ENCODE data around the gene TMEM51.

TMEM51 gene

DNA sequence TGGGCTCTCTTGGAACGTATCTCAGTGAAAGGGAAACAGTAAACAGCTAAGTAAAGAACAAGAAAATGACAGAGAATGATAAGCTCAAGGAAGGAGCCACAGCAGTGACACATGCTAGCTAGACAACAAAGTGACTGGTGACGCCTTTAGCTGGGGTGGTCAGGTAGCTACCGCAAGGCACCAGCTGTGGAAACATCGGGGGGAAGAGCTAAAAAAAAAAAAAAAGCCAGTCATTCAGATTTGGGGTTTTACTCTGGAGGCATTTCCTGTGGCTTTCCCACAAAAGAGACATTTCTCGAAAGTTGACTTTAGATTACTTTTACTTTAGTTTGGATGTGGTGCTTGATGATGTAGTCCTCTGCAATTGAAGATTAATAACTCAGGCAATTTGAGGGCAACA is 95.5 kb downstream of the TMEM51 start:
- Histone ChIP-seq H3K4me3 (ENCODE audit: low read length) (no peak overlapping the region), H3K4me1 (ENCODE audit: control insufficient read depth, low read depth, low read length) (peaks cover 7% of the 10 kb centered on the region), H3K9ac (ENCODE audit: low read length) (no peak overlapping the region), H3K36me3 (ENCODE audit: control insufficient read depth, low read depth, low read length) (no peaks in the 10 kb centered on the region), H3K9me3 (ENCODE audit: control insufficient read depth, low read depth, low read length) (no peaks in the 10 kb centered on the region), H3K27ac (ENCODE audit: low read length) (no peak overlapping the region), H3K27me3 (ENCODE audit: control insufficient read depth, insufficient read depth, low read length) (peaks cover 3% of the 10 kb centered on the region)

DNA sequence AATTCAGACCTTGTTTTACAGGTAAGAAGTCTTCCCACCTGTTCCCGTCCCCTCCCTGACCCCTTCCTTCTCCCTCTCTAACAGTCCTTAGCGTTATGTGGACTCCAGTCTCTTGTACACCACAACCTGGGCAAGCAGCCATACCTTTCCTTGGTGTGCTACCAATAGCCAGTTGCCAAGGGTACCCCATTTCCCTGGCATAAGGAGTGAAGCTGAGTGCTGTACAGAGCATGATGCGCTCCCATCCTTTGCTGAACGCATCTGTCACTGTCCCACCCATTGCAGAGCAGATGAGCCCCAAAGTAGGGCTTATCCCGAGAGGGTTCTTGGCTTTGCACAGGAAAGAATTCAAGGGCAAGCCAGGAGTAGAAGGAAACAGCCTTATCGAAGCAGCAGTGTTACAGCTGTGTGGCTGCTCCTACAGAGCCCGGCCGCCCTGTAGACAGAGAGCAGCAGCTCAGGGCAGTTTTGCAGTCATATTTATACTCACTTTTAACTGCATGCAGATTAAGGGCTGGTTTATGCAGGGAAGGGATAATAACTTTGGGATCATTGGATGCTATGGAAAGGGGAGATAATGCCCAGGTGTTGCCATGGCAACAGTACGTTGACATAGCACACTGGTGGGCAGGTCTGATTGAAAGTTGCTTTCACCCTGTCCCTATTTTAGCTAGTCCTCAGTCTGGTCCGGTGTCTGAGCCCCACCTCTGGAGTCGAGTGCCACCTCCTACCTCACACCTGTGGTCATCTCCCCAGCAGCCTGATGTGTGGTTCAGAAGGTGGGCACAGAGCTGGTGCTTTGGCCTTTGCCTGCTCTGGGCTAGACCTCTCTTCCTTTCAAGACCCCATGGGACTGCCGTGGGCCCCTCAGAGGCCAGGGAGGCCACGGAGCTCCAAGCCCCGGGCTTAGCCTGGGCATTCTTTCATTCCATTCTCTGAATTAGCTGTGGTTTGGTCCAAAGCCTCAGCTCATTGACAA is 98.6 kb downstream of the TMEM51 start:
- H3K4me1 ChIP-seq (ENCODE audit: control insufficient read depth, low read depth, low read length), result peaks cover 7% of the 10 kb centered on the region
- H3K27me3 ChIP-seq (ENCODE audit: control insufficient read depth, insufficient read depth, low read length), result peaks cover 3% of the 10 kb centered on the region
- H3K36me3 ChIP-seq (ENCODE audit: control insufficient read depth, low read depth, low read length), result no peaks in the 10 kb centered on the region
- no peak overlapping the region for H3K4me3 ChIP-seq (ENCODE audit: low read length)
- no peak overlapping the region for H3K27ac ChIP-seq (ENCODE audit: low read length)
- no peaks in the 10 kb centered on the region for H3K9me3 ChIP-seq (ENCODE audit: control insufficient read depth, low read depth, low read length)
- no peak overlapping the region for H3K9ac ChIP-seq (ENCODE audit: low read length)

DNA sequence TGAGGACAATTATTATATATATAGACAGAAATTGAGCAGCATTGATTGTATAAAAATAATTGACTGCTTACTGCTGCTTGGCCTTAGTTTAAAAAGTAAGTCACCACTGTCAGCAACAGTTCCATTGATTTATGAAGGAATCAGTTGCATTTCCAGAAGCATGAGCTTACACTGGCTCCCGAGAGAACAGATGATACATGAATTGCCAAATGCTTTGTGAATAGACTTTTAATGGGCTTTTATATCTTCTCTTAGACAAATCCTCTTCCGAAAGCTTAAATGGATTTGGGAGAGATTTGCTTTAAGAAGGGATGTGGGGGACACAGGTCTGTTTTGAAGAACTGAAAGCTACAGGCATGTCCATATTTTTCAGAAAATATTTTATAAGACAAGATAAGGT is 101.0 kb downstream of the TMEM51 start:
- Histone ChIP-seq H3K4me3 (ENCODE audit: low read length) (no peak overlapping the region), H3K27ac (ENCODE audit: low read length) (no peak overlapping the region), H3K4me1 (ENCODE audit: control insufficient read depth, low read depth, low read length) (no peaks in the 10 kb centered on the region), H3K27me3 (ENCODE audit: control insufficient read depth, insufficient read depth, low read length) (no peaks in the 10 kb centered on the region), H3K9me3 (ENCODE audit: control insufficient read depth, low read depth, low read length) (no peaks in the 10 kb centered on the region), H3K9ac (ENCODE audit: low read length) (no peak overlapping the region), H3K36me3 (ENCODE audit: control insufficient read depth, low read depth, low read length) (no peaks in the 10 kb centered on the region)

DNA sequence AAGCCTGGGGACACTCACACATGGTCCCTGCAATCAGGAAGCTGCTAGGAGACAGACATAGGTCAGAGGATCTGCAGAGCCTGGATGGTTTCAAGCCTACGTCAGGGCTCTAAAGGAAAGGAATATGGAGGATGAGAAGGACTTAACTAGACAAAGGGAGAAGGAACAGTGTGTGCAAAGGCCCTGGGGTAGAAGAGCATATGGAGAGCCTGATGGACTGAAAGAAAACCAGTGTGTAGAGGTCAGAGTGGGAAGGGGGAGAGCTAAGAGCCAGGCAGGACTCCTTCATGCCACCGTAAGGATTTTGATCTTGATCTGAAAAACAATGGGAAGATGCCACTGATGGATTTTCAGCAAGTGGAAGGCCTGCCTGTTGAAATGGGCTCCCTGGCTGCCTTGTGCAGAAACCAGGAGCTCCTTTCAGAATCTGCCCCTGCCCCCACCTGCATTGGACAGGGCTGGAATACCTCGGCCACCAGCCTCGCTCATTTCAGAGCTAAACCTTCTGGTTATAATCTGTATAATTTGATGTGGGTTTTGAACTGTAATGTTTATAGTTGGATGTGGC is 102.1 kb downstream of the TMEM51 start:
- Histone ChIP-seq H3K4me1 (ENCODE audit: control insufficient read depth, low read depth, low read length) (no peaks in the 10 kb centered on the region), H3K9ac (ENCODE audit: low read length) (no peak overlapping the region), H3K27ac (ENCODE audit: low read length) (no peak overlapping the region), H3K36me3 (ENCODE audit: control insufficient read depth, low read depth, low read length) (no peaks in the 10 kb centered on the region), H3K4me3 (ENCODE audit: low read length) (no peak overlapping the region), H3K9me3 (ENCODE audit: control insufficient read depth, low read depth, low read length) (no peaks in the 10 kb centered on the region), H3K27me3 (ENCODE audit: control insufficient read depth, insufficient read depth, low read length) (no peaks in the 10 kb centered on the region)

DNA sequence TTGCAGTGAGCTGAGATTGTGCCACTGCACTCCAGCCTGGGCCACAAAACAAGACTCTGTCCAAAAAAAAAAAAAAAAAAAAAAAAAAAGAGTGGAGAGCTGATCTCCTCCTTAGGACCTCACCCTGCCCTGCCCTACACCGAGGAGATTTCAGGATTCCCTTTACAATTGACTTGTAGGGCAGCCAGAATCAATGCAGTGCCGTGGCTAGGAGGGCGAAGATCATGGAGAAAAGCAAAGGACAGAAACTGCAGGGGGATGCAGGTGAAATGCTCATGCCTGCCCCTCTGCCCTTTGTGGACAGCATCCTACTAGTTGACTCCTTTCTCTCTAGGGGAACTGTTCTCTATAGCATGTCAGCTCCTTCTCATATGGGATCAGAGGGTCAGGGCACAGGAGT is 103.0 kb downstream of the TMEM51 start:
- H3K4me1 ChIP-seq (ENCODE audit: control insufficient read depth, low read depth, low read length), result no peaks in the 10 kb centered on the region
- no peak overlapping the region for H3K27ac ChIP-seq (ENCODE audit: low read length)
- H3K36me3 ChIP-seq (ENCODE audit: control insufficient read depth, low read depth, low read length), result no peaks in the 10 kb centered on the region
- H3K9ac ChIP-seq (ENCODE audit: low read length), result no peak overlapping the region
- H3K4me3 ChIP-seq (ENCODE audit: low read length), result no peak overlapping the region
- no peaks in the 10 kb centered on the region for H3K27me3 ChIP-seq (ENCODE audit: control insufficient read depth, insufficient read depth, low read length)
- no peaks in the 10 kb centered on the region for H3K9me3 ChIP-seq (ENCODE audit: control insufficient read depth, low read depth, low read length)

DNA sequence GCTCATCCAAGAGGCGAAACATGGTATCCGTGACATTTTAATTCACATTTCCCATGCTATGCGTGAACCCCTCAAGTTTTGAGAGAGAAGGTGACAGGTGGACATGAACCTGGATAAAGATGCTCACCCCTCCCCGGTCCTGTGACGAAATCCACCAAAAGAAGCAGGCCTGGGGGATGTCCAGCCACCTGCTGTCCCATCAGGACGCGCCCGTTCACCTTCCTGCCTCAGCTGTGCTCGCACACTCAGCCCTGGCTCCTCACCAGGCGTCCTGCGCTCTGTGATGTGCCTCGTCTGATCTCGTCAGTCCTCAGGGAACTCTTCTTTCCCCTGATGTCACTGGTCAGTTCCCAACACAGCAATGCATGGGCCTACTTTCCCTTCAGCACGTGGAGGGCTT is 103.8 kb downstream of the TMEM51 start:
- Histone ChIP-seq H3K27me3 (ENCODE audit: control insufficient read depth, insufficient read depth, low read length) (no peaks in the 10 kb centered on the region), H3K9ac (ENCODE audit: low read length) (no peak overlapping the region), H3K36me3 (ENCODE audit: control insufficient read depth, low read depth, low read length) (no peaks in the 10 kb centered on the region), H3K9me3 (ENCODE audit: control insufficient read depth, low read depth, low read length) (no peaks in the 10 kb centered on the region), H3K27ac (ENCODE audit: low read length) (no peak overlapping the region), H3K4me3 (ENCODE audit: low read length) (no peak overlapping the region), H3K4me1 (ENCODE audit: control insufficient read depth, low read depth, low read length) (no peaks in the 10 kb centered on the region)

DNA sequence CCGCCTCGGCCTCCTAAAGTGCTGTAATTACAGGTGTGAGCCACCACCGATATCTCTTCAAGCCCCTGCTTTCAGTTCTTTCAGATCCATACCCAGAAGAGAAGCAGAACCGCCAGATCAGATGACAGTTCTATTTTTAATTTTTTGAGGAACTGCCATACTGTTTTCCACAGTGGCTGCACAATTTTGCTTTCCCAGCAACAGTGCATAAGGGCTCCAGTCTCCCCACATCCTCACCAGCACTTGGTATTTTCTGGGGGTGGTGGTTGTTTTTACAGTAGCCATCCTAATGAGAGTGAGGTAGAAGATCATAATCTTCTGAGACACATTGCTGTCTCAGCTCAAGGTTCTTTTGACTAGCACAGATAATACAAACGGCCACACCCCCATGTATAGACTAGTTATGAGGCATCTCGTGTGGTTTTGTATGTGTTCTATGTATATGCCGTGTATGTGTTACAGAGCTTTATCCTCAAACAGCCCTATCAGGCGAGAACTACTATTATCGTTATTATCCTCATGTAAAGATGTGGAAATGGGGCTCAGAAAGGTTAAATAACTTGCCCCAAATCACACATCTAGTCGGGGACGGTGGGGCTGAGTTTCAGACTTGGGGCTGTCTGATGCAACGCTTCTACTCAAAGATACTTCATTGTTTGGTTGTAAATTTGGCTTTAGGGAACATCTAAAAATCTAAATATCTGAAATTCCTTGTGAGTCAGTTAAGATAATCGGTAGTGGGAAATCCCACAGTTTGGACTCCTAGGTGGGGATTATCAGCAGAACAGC is 105.5 kb downstream of the TMEM51 start:
- no peak overlapping the region for H3K27ac ChIP-seq (ENCODE audit: low read length)

DNA sequence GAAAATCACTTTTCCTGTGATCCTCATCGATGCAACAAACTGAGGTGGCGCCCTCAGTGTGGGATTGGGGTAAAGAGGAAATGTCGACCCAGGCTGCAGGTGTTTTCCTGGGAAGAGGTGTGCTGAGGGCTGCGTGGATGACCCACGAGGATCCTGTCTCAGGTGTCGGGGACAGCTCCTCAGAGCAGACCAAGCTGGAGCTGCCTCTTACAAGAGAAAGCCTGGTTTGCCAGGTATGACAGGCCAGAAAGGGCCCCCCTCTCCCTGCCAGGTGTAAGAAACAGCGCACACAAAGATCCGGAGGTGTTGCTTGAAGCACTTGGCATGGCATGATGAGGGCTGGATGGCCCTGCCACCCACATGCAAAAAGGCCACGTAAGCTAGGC is 106.1 kb downstream of the TMEM51 start:
- Histone ChIP-seq H3K27ac (ENCODE audit: low read length) (no peak overlapping the region), H3K27me3 (ENCODE audit: control insufficient read depth, insufficient read depth, low read length) (no peaks in the 10 kb centered on the region), H3K4me1 (ENCODE audit: control insufficient read depth, low read depth, low read length) (no peaks in the 10 kb centered on the region), H3K9ac (ENCODE audit: low read length) (no peak overlapping the region), H3K36me3 (ENCODE audit: control insufficient read depth, low read depth, low read length) (no peaks in the 10 kb centered on the region), H3K4me3 (ENCODE audit: low read length) (no peak overlapping the region), H3K9me3 (ENCODE audit: control insufficient read depth, low read depth, low read length) (no peaks in the 10 kb centered on the region)

More for the DNA sequence above, 105.5 kb downstream of the TMEM51 start:
- Histone ChIP-seq H3K4me3 (ENCODE audit: low read length) (no peak overlapping the region), H3K9me3 (ENCODE audit: control insufficient read depth, low read depth, low read length) (no peaks in the 10 kb centered on the region), H3K27me3 (ENCODE audit: control insufficient read depth, insufficient read depth, low read length) (no peaks in the 10 kb centered on the region), H3K4me1 (ENCODE audit: control insufficient read depth, low read depth, low read length) (no peaks in the 10 kb centered on the region), H3K36me3 (ENCODE audit: control insufficient read depth, low read depth, low read length) (no peaks in the 10 kb centered on the region), H3K9ac (ENCODE audit: low read length) (no peak overlapping the region)

DNA sequence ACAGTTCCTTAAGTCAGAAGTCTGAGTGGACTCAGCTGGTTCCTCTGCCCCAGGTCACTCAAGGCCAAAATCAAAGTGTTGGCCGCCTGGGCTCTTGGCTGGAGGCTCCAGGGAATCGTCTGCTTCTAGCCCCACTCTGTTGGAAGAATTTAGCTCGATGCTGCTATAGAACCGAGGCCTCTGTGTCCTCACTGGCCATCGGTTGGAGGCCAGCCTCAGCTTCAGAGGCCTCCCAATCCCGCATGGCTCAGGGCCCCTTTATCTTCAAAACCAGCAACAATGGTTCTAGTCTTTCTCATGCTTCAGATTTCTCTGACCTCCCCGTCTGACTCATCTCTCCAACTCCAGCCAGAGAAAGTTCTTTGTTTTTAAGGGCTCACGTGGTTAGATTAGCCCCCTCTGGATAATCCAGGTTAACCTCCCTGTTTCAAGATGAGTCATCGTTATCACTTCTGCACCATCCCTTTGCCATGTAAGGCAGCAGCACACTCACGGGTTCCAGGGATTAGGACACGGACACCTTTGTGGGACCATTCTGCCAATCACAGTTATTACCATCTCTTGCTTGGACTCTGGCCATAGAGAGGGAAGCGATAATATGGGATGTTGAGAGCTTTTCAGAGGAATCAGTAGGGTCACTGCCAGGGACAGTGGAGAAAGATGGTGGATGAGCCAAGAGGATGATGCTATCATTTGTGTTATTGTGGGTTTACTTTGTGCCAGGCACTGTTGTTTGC is 107.0 kb downstream of the TMEM51 start:
- Histone ChIP-seq H3K27me3 (ENCODE audit: control insufficient read depth, insufficient read depth, low read length) (no peaks in the 10 kb centered on the region), H3K4me1 (ENCODE audit: control insufficient read depth, low read depth, low read length) (no peaks in the 10 kb centered on the region), H3K9ac (ENCODE audit: low read length) (no peak overlapping the region), H3K9me3 (ENCODE audit: control insufficient read depth, low read depth, low read length) (no peaks in the 10 kb centered on the region), H3K27ac (ENCODE audit: low read length) (no peak overlapping the region), H3K36me3 (ENCODE audit: control insufficient read depth, low read depth, low read length) (no peaks in the 10 kb centered on the region), H3K4me3 (ENCODE audit: low read length) (no peak overlapping the region)

DNA sequence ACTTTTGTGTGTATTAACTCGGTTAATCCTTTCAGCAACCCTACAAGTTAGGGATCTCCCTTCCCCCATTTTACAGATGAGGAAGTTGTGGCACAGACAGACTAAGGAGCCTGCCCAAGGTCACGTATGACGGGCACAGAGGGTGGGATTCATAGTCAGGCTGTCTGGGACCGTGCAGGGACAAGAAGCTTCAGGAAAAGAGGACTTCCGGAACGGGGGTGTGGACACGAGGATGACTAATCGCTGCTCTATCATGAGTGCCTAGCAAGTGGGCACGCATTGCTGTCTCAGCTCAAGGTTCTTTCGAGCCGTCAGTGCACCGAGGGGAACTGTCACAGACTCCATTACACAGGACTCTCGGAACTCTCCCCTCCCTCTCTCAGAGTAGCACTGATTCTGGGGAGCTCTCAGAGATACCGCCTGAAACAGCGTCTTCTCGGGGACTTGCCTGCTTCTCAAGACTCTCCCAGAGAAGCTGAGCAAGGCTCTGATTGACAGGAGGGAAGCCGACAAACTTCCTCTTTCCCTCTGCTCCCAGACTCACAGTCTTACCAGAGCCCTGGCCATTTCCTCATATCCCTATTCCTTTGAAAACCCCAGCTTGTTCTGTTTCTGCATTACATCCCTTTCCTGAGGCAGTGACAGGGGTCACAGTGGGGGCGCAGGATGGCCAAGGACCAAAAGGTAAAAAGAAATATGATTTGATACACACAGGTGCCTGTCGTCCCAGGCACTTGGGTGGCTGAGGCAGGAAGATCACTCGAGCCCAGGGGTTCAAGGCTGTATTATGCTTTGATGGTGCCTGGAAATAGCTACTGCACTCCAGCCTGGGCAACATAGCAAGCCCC is 107.8 kb downstream of the TMEM51 start:
- H3K27ac ChIP-seq (ENCODE audit: low read length), result no peak overlapping the region
- no peaks in the 10 kb centered on the region for H3K36me3 ChIP-seq (ENCODE audit: control insufficient read depth, low read depth, low read length)
- H3K4me1 ChIP-seq (ENCODE audit: control insufficient read depth, low read depth, low read length), result no peaks in the 10 kb centered on the region
- H3K27me3 ChIP-seq (ENCODE audit: control insufficient read depth, insufficient read depth, low read length), result no peaks in the 10 kb centered on the region
- H3K4me3 ChIP-seq (ENCODE audit: low read length), result no peak overlapping the region
- H3K9me3 ChIP-seq (ENCODE audit: control insufficient read depth, low read depth, low read length), result no peaks in the 10 kb centered on the region
- no peak overlapping the region for H3K9ac ChIP-seq (ENCODE audit: low read length)

Data from iPS-18a (cell line).